Measurements from ENCODE around the gene SLC11A2. TPM values are rescaled to one million over a fixed set of nuclear protein-coding genes. Genes with fewer than 3 reads are reported as not detected.

Gene SLC11A2
- total RNA-seq, 2 donors from 2014 or later: 61.6 to 82.3 TPM

- Histone ChIP-seq H3K27ac (no peak overlapping the region), H3K4me3 (no peak overlapping the region), H3K9me3 (no peaks in the 10 kb centered on the region), H3K27me3 (replicated peaks; ENCODE audit: insufficient read depth) (no peaks in the 10 kb centered on the region), H3K36me3 (no peaks in the 10 kb centered on the region), H3K4me1 (ENCODE audit: control insufficient read depth in 1 of 2, low read depth in 2 of 2) (peaks cover 25 to 31% of the 10 kb centered on the region in 2 donors)
- no peak for TF ChIP-seq CTCF (IDR thresholded peaks at IDR 0.05)
- DNase-seq (ENCODE audit: low spot score) (no peak), ATAC-seq (ENCODE audit: insufficient number of reproducible peaks, low FRiP score, low read depth) (no peak)
Observed at GRCh38 chr12:51011955-51012354, 14.2 kb downstream of the SLC11A2 start.

- peaks cover 13% of the 10 kb centered on the region for H3K36me3 ChIP-seq
- DNase-seq (ENCODE audit: low spot score) (no peak), ATAC-seq (ENCODE audit: insufficient number of reproducible peaks, low FRiP score, low read depth) (peak; percentile 9)
- no peaks in the 10 kb centered on the region for H3K9me3 ChIP-seq
- H3K27ac ChIP-seq: peak overlapping the region; percentile 30 to 60
- no peaks in the 10 kb centered on the region for H3K27me3 ChIP-seq (replicated peaks; ENCODE audit: insufficient read depth)
- H3K4me1 ChIP-seq (ENCODE audit: control insufficient read depth in 1 of 2, low read depth in 2 of 2): peaks cover 26 to 34% of the 10 kb centered on the region in 2 donors
- TF ChIP-seq CTCF (IDR thresholded peaks at IDR 0.05): no peak
- peak overlapping the region; percentile 49 for H3K4me3 ChIP-seq
Observed at GRCh38 chr12:51009056-51009440, 17.1 kb downstream of the SLC11A2 start.

GRCh38 chr12:51008329-51009055, 17.7 kb downstream of the SLC11A2 start:
- no peak for DNase-seq (ENCODE audit: low spot score)
- Histone ChIP-seq H3K4me3 (peak overlapping the region; percentile 49), H3K27me3 (replicated peaks; ENCODE audit: insufficient read depth) (no peaks in the 10 kb centered on the region), H3K4me1 (ENCODE audit: control insufficient read depth in 1 of 2, low read depth in 2 of 2) (peaks cover 27 to 36% of the 10 kb centered on the region in 2 donors), H3K9me3 (no peaks in the 10 kb centered on the region), H3K27ac (peak overlapping the region; percentile 30 to 60), H3K36me3 (peaks cover 13% of the 10 kb centered on the region)
- TF ChIP-seq CTCF (IDR thresholded peaks at IDR 0.05): no peak
- ATAC-seq (ENCODE audit: insufficient number of reproducible peaks, low FRiP score, low read depth): no peak

- H3K4me3 ChIP-seq: no peak overlapping the region
Observed at GRCh38 chr12:51005671-51006070, 20.5 kb downstream of the SLC11A2 start.

GRCh38 chr12:51005030-51005429, 21.2 kb downstream of the SLC11A2 start:
- Histone ChIP-seq H3K27me3 (replicated peaks; ENCODE audit: insufficient read depth) (no peaks in the 10 kb centered on the region), H3K4me1 (ENCODE audit: control insufficient read depth in 1 of 2, low read depth in 2 of 2) (peaks cover 13 to 20% of the 10 kb centered on the region in 2 donors), H3K27ac (no peak overlapping the region), H3K36me3 (peaks cover 28% of the 10 kb centered on the region), H3K9me3 (no peaks in the 10 kb centered on the region), H3K4me3 (no peak overlapping the region)
- DNase-seq (ENCODE audit: low spot score): no peak
- ATAC-seq (ENCODE audit: insufficient number of reproducible peaks, low FRiP score, low read depth): no peak
- TF ChIP-seq CTCF (IDR thresholded peaks at IDR 0.05): no peak

More at GRCh38 chr12:51005671-51006070, 20.5 kb downstream of the SLC11A2 start:
- TF ChIP-seq CTCF (IDR thresholded peaks at IDR 0.05): no peak
- ATAC-seq (ENCODE audit: insufficient number of reproducible peaks, low FRiP score, low read depth): no peak
- H3K9me3 ChIP-seq: no peaks in the 10 kb centered on the region
- H3K27me3 ChIP-seq (replicated peaks; ENCODE audit: insufficient read depth): no peaks in the 10 kb centered on the region
- DNase-seq (ENCODE audit: low spot score): no peak
- H3K36me3 ChIP-seq: peaks cover 22% of the 10 kb centered on the region
- peaks cover 13 to 24% of the 10 kb centered on the region in 2 donors for H3K4me1 ChIP-seq (ENCODE audit: control insufficient read depth in 1 of 2, low read depth in 2 of 2)
- H3K27ac ChIP-seq: no peak overlapping the region

Data from thoracic aorta (tissue), 2 donors.